Hindlimb muscle (tissue), 1 donor: ENCODE results near the gene GPR146. TPM values are rescaled to one million over a fixed set of nuclear protein-coding genes. Genes with fewer than 3 reads are reported as not detected.

Experiments used
- polyA plus RNA-seq: library from polyadenylated mRNA; unstranded; fragments of 120-200 nt; gene quantifications from one replicate; pipeline ENCODE4 v1.2.1, GENCODE V29; 2013; ENCODE audit not compliant: insufficient read length

Gene GPR146
- polyA plus RNA-seq, 1 donor = 6.2 TPM

Other genes starting within 250 kb of the GPR146 start
- gene SUN1, start 212.1 kb upstream of the GPR146 start, polyA plus RNA-seq = 227 TPM
- gene GET4, start 168.0 kb upstream of the GPR146 start, polyA plus RNA-seq = 50.6 TPM
- gene ADAP1, start 89.9 kb upstream of the GPR146 start, polyA plus RNA-seq = 2.1 TPM
- 13.1 TPM for gene COX19, start 69.0 kb upstream of the GPR146 start, polyA plus RNA-seq
- gene CYP2W1, start 61.4 kb upstream of the GPR146 start, polyA plus RNA-seq = 1.7 TPM
- gene GPER1, start 43.6 kb downstream of the GPR146 start, polyA plus RNA-seq = 14.2 TPM
- gene ZFAND2A, start 115.7 kb downstream of the GPR146 start, polyA plus RNA-seq = 13.1 TPM
- gene UNCX, start 188.3 kb downstream of the GPR146 start, polyA plus RNA-seq = not detected